HEK293 (cell line): Measurements from ENCODE around the gene LCN12.

Experiments used
- CTCF ChIA-PET: fragments of 350-600 bp; formaldehyde crosslinking; extraction: SDS; loops from one replicate; lab custom pipeline; 2021; ENCODE audit warnings: antibody characterized with exemption; lab: Yijun Ruan, JAX
- POLR2A ChIA-PET: fragments of 300-600 bp; formaldehyde crosslinking; extraction: SDS; loops from one replicate; lab custom pipeline; 2020; ENCODE audit warnings: antibody characterized with exemption, inconsistent platforms; lab: Yijun Ruan, JAX
- H3K27ac ChIP-seq: fragments of 200-500 bp; sonication (Bioruptor generic); 2 replicates; pipeline ENCODE4 v1.5.1; 2014; ENCODE audit warnings: low read depth, low read length, control low read depth, inconsistent platforms; ENCODE audit errors: extremely low read depth
- H3K36me3 ChIP-seq, 2 experiments: fragments of 200-500 bp in 1 of 2; sonication (Bioruptor generic) in 1 of 2; 1 replicate in 1 of 2; 2 replicates in 1 of 2; pipeline ENCODE4 v1.5.1; 2014 to 2017; ENCODE audit warnings: inconsistent platforms in 2 of 2, low read length in 2 of 2; ENCODE audit not compliant: control insufficient read depth in 2 of 2, insufficient read depth in 1 of 2
- H3K4me1 ChIP-seq: fragments of 200-500 bp; sonication (Bioruptor generic); 2 replicates; pipeline ENCODE4 v1.5.1; 2014; ENCODE audit warnings: mild to moderate bottlenecking, low read length, inconsistent platforms; ENCODE audit not compliant: control insufficient read depth, insufficient read depth
- H3K4me3 ChIP-seq: 2 replicates; pipeline ENCODE4 v1.5.1; 2011; ENCODE audit warnings: low read depth, mild to moderate bottlenecking, control low read depth, low read length, moderate library complexity
- H3K9me3 ChIP-seq: fragments of 200-500 bp; sonication (Bioruptor generic); 2 replicates; pipeline ENCODE4 v1.5.1; 2014; ENCODE audit warnings: low read depth, low read length, inconsistent platforms; ENCODE audit not compliant: control insufficient read depth, insufficient read depth
- GLI2 ChIP-seq: fragments of 450-650 bp; formaldehyde crosslinking; IDR thresholded peaks from 2 replicates; pipeline ENCODE4; 2017; ENCODE audit warnings: missing biosample characterization, missing genetic modification characterization, low read depth, borderline replicate concordance
- HIC1 ChIP-seq: fragments of 450-650 bp; formaldehyde crosslinking; IDR thresholded peaks from 2 replicates; pipeline ENCODE4 v1.5.1; 2016; ENCODE audit warnings: missing biosample characterization, missing genetic modification characterization
- HOXA7 ChIP-seq: sonication (generic); formaldehyde crosslinking; IDR thresholded peaks from 2 replicates; pipeline ENCODE4 v1.8.1; 2022; ENCODE audit warnings: missing genetic modification reagents, borderline replicate concordance
- KLF7 ChIP-seq: fragments of 450-650 bp; formaldehyde crosslinking; IDR thresholded peaks from 2 replicates; pipeline ENCODE4 v1.5.1; 2016; ENCODE audit warnings: missing biosample characterization, missing genetic modification characterization, borderline replicate concordance
- KLF8 ChIP-seq: fragments of 450-650 bp; formaldehyde crosslinking; IDR thresholded peaks from 2 replicates; pipeline ENCODE4 v1.5.1; 2016; ENCODE audit warnings: missing biosample characterization, missing genetic modification characterization
- PBX3 ChIP-seq: sonication (generic); formaldehyde crosslinking; IDR thresholded peaks from 2 replicates; pipeline ENCODE4 v1.8.1; 2022; ENCODE audit warnings: mild to moderate bottlenecking, moderate library complexity, missing genetic modification reagents
- SCRT1 ChIP-seq: fragments of 450-650 bp; formaldehyde crosslinking; IDR thresholded peaks from 2 replicates; pipeline ENCODE4 v1.5.1; 2016; ENCODE audit warnings: missing biosample characterization, missing genetic modification characterization, borderline replicate concordance
- SCRT2 ChIP-seq: fragments of 450-650 bp; formaldehyde crosslinking; IDR thresholded peaks from 2 replicates; pipeline ENCODE4 v1.5.1; 2016; ENCODE audit warnings: missing biosample characterization, missing genetic modification characterization
- ZBTB1 ChIP-seq: fragments of 450-650 bp; formaldehyde crosslinking; IDR thresholded peaks from 2 replicates; pipeline ENCODE4 v1.5.1; 2016; ENCODE audit warnings: missing biosample characterization, missing genetic modification characterization
- ZBTB17 ChIP-seq: fragments of 450-650 bp; formaldehyde crosslinking; IDR thresholded peaks from 2 replicates; pipeline ENCODE4 v1.5.1; 2016; ENCODE audit warnings: missing biosample characterization, missing genetic modification characterization
- ZBTB21 ChIP-seq: fragments of 450-650 bp; formaldehyde crosslinking; IDR thresholded peaks from 2 replicates; pipeline ENCODE4 v1.5.1; 2017; ENCODE audit warnings: missing biosample characterization, missing genetic modification characterization
- ZBTB6 ChIP-seq: fragments of 450-650 bp; formaldehyde crosslinking; IDR thresholded peaks from 2 replicates; pipeline ENCODE4 v1.5.1; 2017; ENCODE audit warnings: missing biosample characterization, missing genetic modification characterization
- ZNF157 ChIP-seq: fragments of 450-650 bp; formaldehyde crosslinking; IDR thresholded peaks from 2 replicates; pipeline ENCODE4 v1.5.1; 2016; ENCODE audit warnings: missing biosample characterization, missing genetic modification characterization
- ZNF16 ChIP-seq: fragments of 450-650 bp; formaldehyde crosslinking; IDR thresholded peaks from 2 replicates; pipeline ENCODE4 v1.5.1; 2016; ENCODE audit warnings: low read depth, missing biosample characterization, missing genetic modification characterization
- ZNF19 ChIP-seq: fragments of 450-650 bp; formaldehyde crosslinking; IDR thresholded peaks from 2 replicates; pipeline ENCODE4; 2016; ENCODE audit warnings: missing biosample characterization, missing genetic modification characterization, low read depth
- ZNF211 ChIP-seq: fragments of 450-650 bp; formaldehyde crosslinking; IDR thresholded peaks from 2 replicates; pipeline ENCODE4 v1.5.1; 2016; ENCODE audit warnings: low read depth, missing biosample characterization, missing genetic modification characterization
- ZNF266 ChIP-seq: fragments of 450-650 bp; formaldehyde crosslinking; IDR thresholded peaks from 2 replicates; pipeline ENCODE4 v1.5.1; 2016; ENCODE audit warnings: missing biosample characterization, missing genetic modification characterization, low read depth
- ZNF366 ChIP-seq: fragments of 450-650 bp; formaldehyde crosslinking; conservative IDR thresholded peaks from 2 replicates; pipeline ENCODE4 v1.5.1; 2016; ENCODE audit warnings: missing biosample characterization, missing genetic modification characterization
- ZNF426 ChIP-seq: fragments of 450-650 bp; formaldehyde crosslinking; IDR thresholded peaks from 2 replicates; pipeline ENCODE4 v1.5.1; 2017; ENCODE audit warnings: missing biosample characterization, missing genetic modification characterization, mild to moderate bottlenecking, inconsistent platforms, moderate library complexity
- ZNF558 ChIP-seq: fragments of 450-650 bp; formaldehyde crosslinking; IDR thresholded peaks from 2 replicates; pipeline ENCODE4 v1.5.1; 2016; ENCODE audit warnings: missing biosample characterization, missing genetic modification characterization
- ZNF560 ChIP-seq: fragments of 450-650 bp; formaldehyde crosslinking; IDR thresholded peaks from 2 replicates; pipeline ENCODE4 v1.5.1; 2017; ENCODE audit warnings: missing biosample characterization, missing genetic modification characterization, borderline replicate concordance
- ZNF600 ChIP-seq: fragments of 450-650 bp; formaldehyde crosslinking; IDR thresholded peaks from 2 replicates; pipeline ENCODE4 v1.5.1; 2016; ENCODE audit warnings: missing biosample characterization, missing genetic modification characterization
- ZNF610 ChIP-seq: fragments of 450-650 bp; formaldehyde crosslinking; IDR thresholded peaks from 2 replicates; pipeline ENCODE4 v1.5.1; 2016; ENCODE audit warnings: missing biosample characterization, missing genetic modification characterization, borderline replicate concordance
- ZNF792 ChIP-seq: fragments of 450-650 bp; formaldehyde crosslinking; IDR thresholded peaks from 2 replicates; pipeline ENCODE4 v1.5.1; 2016; ENCODE audit warnings: missing biosample characterization, missing genetic modification characterization

LCN12 gene

GRCh38 chr9:136941231-136942111 lies 10.6 kb upstream of the LCN12 start:
- POLR2A ChIA-PET = interaction anchor here (0.6 kb wide), 1 partner anchor 11 kb away, joined by 3 read pairs; no protein-coding TSS in a partner anchor
- no peak overlapping the region for H3K4me3 ChIP-seq
- CTCF ChIA-PET = interaction anchor here (0.7 kb wide), 1 partner anchor 9 kb away, joined by 3 read pairs; no protein-coding TSS in a partner anchor
- peaks cover 0 to 53% of the 10 kb centered on the region in 2 experiments; a peak in 1 of 3 replicates for H3K36me3 ChIP-seq
- H3K4me1 ChIP-seq = no peaks in the 10 kb centered on the region
- H3K9me3 ChIP-seq = no peaks in the 10 kb centered on the region
- TF ChIP-seq ZNF610 (tag by site-specific recombination) (no peak), ZNF211 (tag by site-specific recombination) (no peak), ZNF266 (tag by site-specific recombination) (no peak), SCRT2 (tag by site-specific recombination) (peak; percentile 80), KLF7 (tag by site-specific recombination) (no peak), HIC1 (peak; percentile 51), ZNF426 (tag by site-specific recombination) (no peak), ZBTB21 (tag by site-specific recombination) (no peak), SCRT1 (tag by site-specific recombination) (peak; percentile 65; the same call in 1 of the 2 replicates), ZNF366 (no peak), KLF8 (tag by site-specific recombination) (peak; percentile 31; the same call in 1 of the 2 replicates), ZNF157 (tag by site-specific recombination) (peak; percentile 59; the same call in 1 of the 2 replicates), ZNF16 (tag by site-specific recombination) (no peak), ZBTB17 (tag by site-specific recombination) (no peak), ZNF792 (tag by site-specific recombination) (no peak), GLI2 (tag by site-specific recombination) (no peak), PBX3 (CRISPR knock-in tag) (0 out of 2 replicates have a peak, but pooled peaks have one; percentile 15), ZBTB1 (tag by site-specific recombination) (no peak)
- no peak overlapping the region for H3K27ac ChIP-seq

- H3K4me1 ChIP-seq = no peaks in the 10 kb centered on the region
- H3K4me3 ChIP-seq = no peak overlapping the region
- H3K27ac ChIP-seq = no peak overlapping the region
- POLR2A ChIA-PET = interaction anchor here (0.6 kb wide), 2 partner anchors 12 to 48 kb away, joined by 3 to 7 read pairs; no protein-coding TSS in a partner anchor
- CTCF ChIA-PET = interaction anchor here (0.7 kb wide), 1 partner anchor 10 kb away, joined by 3 read pairs; no protein-coding TSS in a partner anchor
- no peaks in the 10 kb centered on the region for H3K9me3 ChIP-seq
- H3K36me3 ChIP-seq = peaks cover 0 to 52% of the 10 kb centered on the region in 2 experiments; a peak in 1 of 3 replicates
- TF ChIP-seq ZNF558 (no peak), HIC1 (peak; percentile 50; the same call in 1 of the 2 replicates), ZNF19 (no peak), ZBTB6 (tag by site-specific recombination) (0 out of 2 replicates have a peak, but pooled peaks have one; percentile 27), HOXA7 (no peak), ZNF266 (tag by site-specific recombination) (no peak), ZNF600 (peak; percentile 66; the same call in 1 of the 2 replicates), ZNF560 (tag by site-specific recombination) (no peak)
These were observed 9.8 kb upstream of the LCN12 start for GRCh38 chr9:136942112-136942880.
